Smooth muscle cell (in vitro differentiated cells): ENCODE results near the gene HELZ2. TPM values are rescaled to one million over a fixed set of nuclear protein-coding genes. Genes with fewer than 3 reads are reported as not detected.

Experiments used
- DNase-seq: peaks from one replicate; lab custom pipeline; 2025; ENCODE audit not compliant: unreplicated experiment; lab: John Stamatoyannopoulos, UW
- H2AFZ ChIP-seq: fragments of 200-600 bp; sonication (generic); 2 replicates; pipeline ENCODE4 v1.6.0; 2016; ENCODE audit warnings: antibody characterized with exemption, low read depth, mild to moderate bottlenecking
- H3F3A ChIP-seq: fragments of 200-600 bp; sonication (generic); 2 replicates; pipeline ENCODE4 v1.6.0; 2017; ENCODE audit warnings: antibody characterized with exemption, low read depth
- H3K27ac ChIP-seq: fragments of 200-600 bp; sonication (generic); 2 replicates; pipeline ENCODE4 v1.5.1; 2016; ENCODE audit warnings: low read depth, mild to moderate bottlenecking
- H3K27me3 ChIP-seq: fragments of 200-600 bp; sonication (generic); 2 replicates; pipeline ENCODE4 v1.6.1; 2016; ENCODE audit warnings: low read depth, mild to moderate bottlenecking
- H3K36me3 ChIP-seq: fragments of 200-600 bp; sonication (generic); 2 replicates; pipeline ENCODE4 v1.5.1; 2016; ENCODE audit warnings: low read depth
- H3K4me1 ChIP-seq: fragments of 200-600 bp; sonication (generic); 2 replicates; pipeline ENCODE4 v1.5.1; 2016; ENCODE audit warnings: low read depth
- H3K4me2 ChIP-seq: fragments of 200-600 bp; sonication (generic); 2 replicates; pipeline ENCODE4 v1.6.0; 2016; ENCODE audit warnings: mild to moderate bottlenecking
- H3K4me3 ChIP-seq: fragments of 200-600 bp; sonication (generic); 2 replicates; pipeline ENCODE4 v1.5.1; 2016; ENCODE audit warnings: mild to moderate bottlenecking
- H3K79me2 ChIP-seq: fragments of 200-600 bp; sonication (generic); 2 replicates; pipeline ENCODE4 v1.6.0; 2016; ENCODE audit warnings: low read depth, mild to moderate bottlenecking
- H3K9ac ChIP-seq: fragments of 200-600 bp; sonication (generic); 2 replicates; pipeline ENCODE4 v1.6.0; 2016; ENCODE audit warnings: low read depth
- H3K9me3 ChIP-seq: fragments of 200-600 bp; sonication (generic); replicated peaks from 2 replicates; pipeline ENCODE4 v1.5.1; 2016; ENCODE audit warnings: low read depth
- H4K20me1 ChIP-seq: fragments of 200-600 bp; sonication (generic); 2 replicates; pipeline ENCODE4 v1.6.0; 2016; ENCODE audit warnings: low read depth
- CTCF ChIP-seq: fragments of 200-600 bp; sonication (generic); IDR thresholded peaks from 2 replicates; pipeline ENCODE4 v1.5.1; 2017; ENCODE audit warnings: borderline replicate concordance, mild to moderate bottlenecking, antibody characterized with exemption; ENCODE audit not compliant: insufficient read depth, poor library complexity, severe bottlenecking
- WGBS: methylation state at CpG from one replicate; pipeline ENCODE4 v1.1.7; 2016; ENCODE audit warnings: low lambda C conversion rate; 5-methylcytosine and 5-hydroxymethylcytosine counted together
- polyA plus RNA-seq: library from polyadenylated mRNA; unstranded; fragments of >200 nt; fragmentation: Nextera tagmentation; extraction: Ambion mirVana; gene quantifications from 2 replicates; pipeline ENCODE4 v1.2.1, GENCODE V29; 2016
- total RNA-seq: library from RNA; depleted of rRNA; stranded (reverse); fragments of >200 nt; gene quantifications from 2 replicates; pipeline ENCODE4 v1.2.3, GENCODE V29; 2014

Gene HELZ2
- total and polyA plus RNA-seq, 2 experiments from 2014 or later: 3.0 to 13.8 TPM

GRCh38 chr20:63611646-63612045 is 37.6 kb upstream of the HELZ2 start:
- peaks cover 55% of the 10 kb centered on the region for H4K20me1 ChIP-seq
- no peaks in the 10 kb centered on the region for H3K4me1 ChIP-seq
- H3K79me2 ChIP-seq: peaks cover 12% of the 10 kb centered on the region
- 94% methylated on average over 10 of the region's 10 CpGs for WGBS
- no peaks in the 10 kb centered on the region for H3K36me3 ChIP-seq
- no peak for DNase-seq
- no peaks in the 10 kb centered on the region for H3F3A ChIP-seq
- H3K4me3 ChIP-seq: no peak overlapping the region
- H3K4me2 ChIP-seq: no peak overlapping the region
- no peaks in the 10 kb centered on the region for H3K27me3 ChIP-seq
- no peak overlapping the region for H3K9ac ChIP-seq
- H3K27ac ChIP-seq: no peak overlapping the region
- TF ChIP-seq CTCF: no peak
- H2AFZ ChIP-seq: no peak overlapping the region
- no peaks in the 10 kb centered on the region for H3K9me3 ChIP-seq

- H3K9ac ChIP-seq: no peak overlapping the region
- H3K4me1 ChIP-seq: no peaks in the 10 kb centered on the region
- H3F3A ChIP-seq: no peaks in the 10 kb centered on the region
- H3K27ac ChIP-seq: no peak overlapping the region
- H3K27me3 ChIP-seq: no peaks in the 10 kb centered on the region
- TF ChIP-seq CTCF: no peak
- no peak overlapping the region for H3K4me2 ChIP-seq
- peaks cover 12% of the 10 kb centered on the region for H3K79me2 ChIP-seq
- H2AFZ ChIP-seq: no peak overlapping the region
- WGBS: 96% methylated on average over 17 of the region's 17 CpGs
- no peaks in the 10 kb centered on the region for H3K36me3 ChIP-seq
- H3K9me3 ChIP-seq: no peaks in the 10 kb centered on the region
- no peak for DNase-seq
- no peak overlapping the region for H3K4me3 ChIP-seq
- H4K20me1 ChIP-seq: peaks cover 63% of the 10 kb centered on the region
Observed at GRCh38 chr20:63610581-63611435, 36.8 kb upstream of the HELZ2 start.

GRCh38 chr20:63606686-63607085 is 32.6 kb upstream of the HELZ2 start:
- WGBS: 98% methylated on average over 9 of the region's 9 CpGs
- no peak overlapping the region for H3K4me3 ChIP-seq
- DNase-seq: no peak

More at GRCh38 chr20:63606686-63607085, 32.6 kb upstream of the HELZ2 start:
- TF ChIP-seq CTCF: no peak
- Histone ChIP-seq H3K36me3 (no peaks in the 10 kb centered on the region), H3K4me2 (no peak overlapping the region), H4K20me1 (peaks cover 48% of the 10 kb centered on the region), H2AFZ (no peak overlapping the region), H3K4me1 (no peaks in the 10 kb centered on the region), H3F3A (no peaks in the 10 kb centered on the region), H3K9me3 (no peaks in the 10 kb centered on the region), H3K79me2 (peaks cover 2% of the 10 kb centered on the region), H3K27ac (no peak overlapping the region), H3K27me3 (no peaks in the 10 kb centered on the region), H3K9ac (no peak overlapping the region)
